H1 (cell line): Measurements from ENCODE around the gene ADCY1. TPM values are rescaled to one million over a fixed set of nuclear protein-coding genes. Genes with fewer than 3 reads are reported as not detected.

Experiments
- ASH2L ChIP-seq: fragments of 200-600, 300-600 bp; sonication (generic); IDR thresholded peaks from one replicate; pipeline ENCODE4 v1.7.1; 2017; ENCODE audit warnings: low read length
- KDM1A ChIP-seq: fragments of 200-600, 300-600 bp; sonication (generic); IDR thresholded peaks from 2 replicates; pipeline ENCODE4 v1.7.1; 2016; ENCODE audit warnings: mild to moderate bottlenecking, low read length, borderline replicate concordance
- KDM4A ChIP-seq: IDR thresholded peaks from one replicate; pipeline ENCODE4 v1.7.1; 2012; ENCODE audit warnings: low read depth, mild to moderate bottlenecking, moderate library complexity, low read length, inconsistent platforms; ENCODE audit not compliant: severe bottlenecking
- RNF2 ChIP-seq: fragments of 200-900, 300-1000 bp; sonication (generic); IDR thresholded peaks from 2 replicates; pipeline ENCODE4 v1.7.1; 2016; ENCODE audit warnings: borderline replicate concordance, low read depth, mild to moderate bottlenecking, antibody characterized with exemption, low read length; ENCODE audit not compliant: poor library complexity, severe bottlenecking; ENCODE audit errors: missing control alignments
- SAP30 ChIP-seq: fragments of 300-600 bp; sonication (generic); IDR thresholded peaks from 2 replicates; pipeline ENCODE4 v1.7.1; 2012; ENCODE audit warnings: low read length, moderate library complexity, mild to moderate bottlenecking, inconsistent platforms; ENCODE audit not compliant: insufficient read depth, insufficient replicate concordance
- TCF12 ChIP-seq: IDR thresholded peaks from 2 replicates; pipeline ENCODE4 v1.6.1; 2011; ENCODE audit warnings: low read depth, mild to moderate bottlenecking, low read length
- USF2 ChIP-seq: IDR thresholded peaks from 2 replicates; pipeline ENCODE4 v1.6.1; 2011; ENCODE audit warnings: low read length, improper control_type of control experiment
- polyA plus RNA-seq, 7 experiments: library from polyadenylated mRNA; depleted of rRNA in 3 of 7; stranded (reverse) in 5 of 7; unstranded in 2 of 7; fragments of >200 nt in 5 of 7; fragments of 200-250 nt in 2 of 7; gene quantifications; 1 replicate in 5 of 7; 2 replicates in 1 of 7; 4 replicates in 1 of 7; pipeline versions ENCODE4 v1.2.1 to v1.2.3, GENCODE V29; 2011 to 2013; ENCODE audit warnings: missing spikeins in 2 of 7, mixed read lengths in 2 of 7
- total RNA-seq: library from RNA; stranded (reverse); fragmentation: NEBNext Ultra II Directional; extraction: Animal tissue kit (Norgen Biotek cat#: 25700); gene quantifications from 2 replicates; pipeline ENCODE4 v1.2.1, GENCODE V29; 2021

The ADCY1 gene
- total and polyA plus RNA-seq, 2 of the 8 experiments (the other 6 are each of a cell fraction or from before 2014, with no cell fraction given) = 7.9 to 26.9 TPM

GRCh38 chr7:45591101-45591906 is 17.1 kb downstream of the ADCY1 start (continued):
- no peak for TF ChIP-seq USF2
- no peak for TF ChIP-seq SAP30
- TF ChIP-seq KDM4A = no peak
- no peak for TF ChIP-seq RNF2
- TF ChIP-seq KDM1A = no peak
- no peak for TF ChIP-seq ASH2L
- TF ChIP-seq TCF12 = no peak
